ENCODE data around the gene QKI.

- TF ChIP-seq POLR2AphosphoS5 (IDR thresholded peaks at IDR 0.05) (no peak), CTCF (IDR thresholded peaks at IDR 0.05) (no peak)
Observed at GRCh38 chr6:163545370-163545769, 130.9 kb downstream of the QKI start.

Data from prostate gland (tissue), 2 donors.